Neural cell (in vitro differentiated cells): ENCODE results near the gene ANKLE1.

ENCODE experiments used
- CTCF ChIP-seq: fragments of 450-650 bp; IDR thresholded peaks from 2 replicates; pipeline ENCODE4 v1.5.1; 2014; ENCODE audit warnings: antibody characterized with exemption, mild to moderate bottlenecking, moderate library complexity; ENCODE audit not compliant: poor library complexity, severe bottlenecking
- EP300 ChIP-seq: fragments of 450-650 bp; conservative IDR thresholded peaks from 2 replicates; pipeline ENCODE4 v1.6.1; 2014; ENCODE audit warnings: antibody characterized with exemption, mild to moderate bottlenecking, moderate library complexity; ENCODE audit not compliant: poor library complexity, severe bottlenecking
- POLR2AphosphoS5 ChIP-seq: IDR thresholded peaks from 2 replicates; pipeline ENCODE4 v1.6.1; 2012
- REST ChIP-seq: IDR thresholded peaks from 2 replicates; pipeline ENCODE4 v1.6.1; 2012; ENCODE audit warnings: borderline replicate concordance
- TAF1 ChIP-seq: IDR thresholded peaks from 2 replicates; pipeline ENCODE4 v1.6.1; 2012; ENCODE audit warnings: low read depth

GRCh38 chr19:17283504-17283996, 1.8 kb downstream of the ANKLE1 start:
- TF ChIP-seq POLR2AphosphoS5 = no peak
- TF ChIP-seq EP300 = no peak
- TF ChIP-seq CTCF = no peak
- no peak for TF ChIP-seq TAF1
- TF ChIP-seq REST = no peak
